ENCODE measurements around the gene FGF9. TPM values are rescaled to one million over a fixed set of nuclear protein-coding genes. Genes with fewer than 3 reads are reported as not detected.

FGF9 gene
- total RNA-seq, 1 experiment from 2014 or later, result 0.26 TPM

DNA sequence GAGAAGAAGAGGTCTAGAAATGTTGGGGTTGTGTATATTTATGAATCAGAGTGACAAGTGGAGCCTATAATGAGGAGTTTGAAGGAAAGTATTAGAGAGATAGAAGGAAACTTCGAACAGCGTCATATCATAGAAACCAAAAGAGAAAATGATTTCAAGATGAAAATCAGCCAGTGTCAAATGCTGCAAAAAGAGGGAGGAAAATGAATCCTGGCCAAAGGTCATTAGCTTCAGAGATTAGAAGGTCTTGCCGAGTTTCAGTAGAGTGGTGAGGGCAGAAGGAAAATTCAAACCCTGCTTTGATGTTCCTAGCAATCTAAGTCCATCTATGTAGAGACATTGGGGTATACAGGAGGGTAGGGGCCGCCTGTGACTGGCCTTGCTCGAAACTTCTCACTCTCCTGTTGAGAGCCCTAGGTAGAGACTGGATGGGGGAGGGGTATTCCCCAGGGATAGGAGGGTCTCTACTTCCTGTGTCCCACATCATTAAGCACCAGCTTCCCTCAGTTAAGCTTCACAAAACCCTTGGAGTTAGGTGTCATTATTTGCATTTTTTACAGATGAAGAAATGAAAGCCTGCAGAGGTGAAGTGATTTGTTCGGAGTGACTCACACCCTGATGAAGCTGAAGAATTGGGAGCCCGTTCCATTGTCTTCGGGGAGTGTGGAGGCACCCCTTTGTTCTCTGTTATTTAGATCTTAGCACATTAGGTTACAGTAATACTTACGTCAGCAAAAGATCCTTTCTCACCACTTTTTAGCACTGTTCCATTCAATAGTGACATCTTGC lies 62.8 kb downstream of the FGF9 start:
- Mint-ChIP-seq H3K9me3 (peaks cover 6% of the 10 kb centered on the region), H3K27me3 (ENCODE audit: low read depth) (0 out of 2 replicates have a peak, but pooled peaks cover 2% of the 10 kb centered on the region), H3K36me3 (peaks cover 4% of the 10 kb centered on the region; the same call in 1 of the 2 replicates), H3K27ac (no peak overlapping the region), H3K4me3 (no peak overlapping the region), H3K4me1 (peaks cover 17% of the 10 kb centered on the region)
- POLR2A ChIA-PET, result no interaction called here
- ATAC-seq (peak; percentile 68), DNase-seq (ENCODE audit: low spot score) (no peak)
- CTCF ChIA-PET, result no interaction called here
- TF ChIP-seq KAT7 (CRISPR knock-in tag; IDR thresholded peaks at IDR 0.05; ENCODE audit: borderline replicate concordance) (no peak), ZNF232 (CRISPR knock-in tag; IDR thresholded peaks at IDR 0.05) (no peak), ZNF671 (CRISPR knock-in tag; IDR thresholded peaks at IDR 0.05) (no peak)
- TF ChIP-seq, protein P1, sequence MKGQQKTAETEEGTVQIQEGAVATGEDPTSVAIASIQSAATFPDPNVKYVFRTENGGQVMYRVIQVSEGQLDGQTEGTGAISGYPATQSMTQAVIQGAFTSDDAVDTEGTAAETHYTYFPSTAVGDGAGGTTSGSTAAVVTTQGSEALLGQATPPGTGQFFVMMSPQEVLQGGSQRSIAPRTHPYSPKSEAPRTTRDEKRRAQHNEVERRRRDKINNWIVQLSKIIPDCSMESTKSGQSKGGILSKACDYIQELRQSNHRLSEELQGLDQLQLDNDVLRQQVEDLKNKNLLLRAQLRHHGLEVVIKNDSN (CRISPR knock-in tag; IDR thresholded peaks at IDR 0.05), result no peak
- TF ChIP-seq, protein P2, sequence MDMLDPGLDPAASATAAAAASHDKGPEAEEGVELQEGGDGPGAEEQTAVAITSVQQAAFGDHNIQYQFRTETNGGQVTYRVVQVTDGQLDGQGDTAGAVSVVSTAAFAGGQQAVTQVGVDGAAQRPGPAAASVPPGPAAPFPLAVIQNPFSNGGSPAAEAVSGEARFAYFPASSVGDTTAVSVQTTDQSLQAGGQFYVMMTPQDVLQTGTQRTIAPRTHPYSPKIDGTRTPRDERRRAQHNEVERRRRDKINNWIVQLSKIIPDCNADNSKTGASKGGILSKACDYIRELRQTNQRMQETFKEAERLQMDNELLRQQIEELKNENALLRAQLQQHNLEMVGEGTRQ (CRISPR knock-in tag; IDR thresholded peaks at IDR 0.05), result no peak

DNA sequence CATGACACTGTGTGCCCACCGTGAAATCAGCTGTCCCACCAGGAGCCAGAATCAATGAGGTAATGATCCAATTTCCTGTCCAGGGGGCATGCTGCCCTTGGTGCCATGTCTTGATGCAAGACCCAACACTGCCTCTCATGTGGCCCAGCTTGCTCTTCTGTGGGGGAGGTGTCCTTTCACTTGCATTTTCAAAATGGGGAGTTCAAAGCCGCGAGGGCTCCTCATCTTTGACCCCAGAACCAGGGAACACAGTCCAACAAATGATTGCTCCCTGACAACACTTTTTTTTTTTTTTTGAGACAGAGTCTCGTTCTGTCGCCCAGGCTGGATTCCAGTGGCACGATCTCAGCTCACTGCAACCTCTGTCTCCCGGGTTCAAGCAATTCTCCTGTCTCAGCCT lies 64.1 kb downstream of the FGF9 start:
- Mint-ChIP-seq H3K27ac (no peak overlapping the region), H3K9me3 (peaks cover 6% of the 10 kb centered on the region), H3K4me1 (peaks cover 17% of the 10 kb centered on the region), H3K4me3 (no peak overlapping the region), H3K36me3 (peaks cover 4% of the 10 kb centered on the region; the same call in 1 of the 2 replicates), H3K27me3 (ENCODE audit: low read depth) (0 out of 2 replicates have a peak, but pooled peaks cover 2% of the 10 kb centered on the region)
- ChIA-PET CTCF (interaction anchor here (1.0 to 2.0 kb wide), 2 partner anchors 58 to 97 kb away, joined by 4 to 5 read pairs; no protein-coding TSS in a partner anchor), POLR2A (no interaction called here)
- DNase-seq (ENCODE audit: low spot score) (no peak), ATAC-seq (no peak)
- TF ChIP-seq ZNF396 (CRISPR knock-in tag; IDR thresholded peaks at IDR 0.05; ENCODE audit: borderline replicate concordance) (no peak), PRRX2 (CRISPR knock-in tag; IDR thresholded peaks at IDR 0.05) (no peak), TEAD1 (CRISPR knock-in tag; IDR thresholded peaks at IDR 0.05) (no peak), HMGA2 (CRISPR knock-in tag; IDR thresholded peaks at IDR 0.05) (no peak), MXD4 (CRISPR knock-in tag; IDR thresholded peaks at IDR 0.05; ENCODE audit: borderline replicate concordance) (no peak), RORB (CRISPR knock-in tag; IDR thresholded peaks at IDR 0.05) (no peak), GABPB1 (CRISPR knock-in tag; IDR thresholded peaks at IDR 0.05) (no peak), SP1 (CRISPR knock-in tag; conservative IDR thresholded peaks at IDR 0.05) (no peak)
- TF ChIP-seq, protein P3, sequence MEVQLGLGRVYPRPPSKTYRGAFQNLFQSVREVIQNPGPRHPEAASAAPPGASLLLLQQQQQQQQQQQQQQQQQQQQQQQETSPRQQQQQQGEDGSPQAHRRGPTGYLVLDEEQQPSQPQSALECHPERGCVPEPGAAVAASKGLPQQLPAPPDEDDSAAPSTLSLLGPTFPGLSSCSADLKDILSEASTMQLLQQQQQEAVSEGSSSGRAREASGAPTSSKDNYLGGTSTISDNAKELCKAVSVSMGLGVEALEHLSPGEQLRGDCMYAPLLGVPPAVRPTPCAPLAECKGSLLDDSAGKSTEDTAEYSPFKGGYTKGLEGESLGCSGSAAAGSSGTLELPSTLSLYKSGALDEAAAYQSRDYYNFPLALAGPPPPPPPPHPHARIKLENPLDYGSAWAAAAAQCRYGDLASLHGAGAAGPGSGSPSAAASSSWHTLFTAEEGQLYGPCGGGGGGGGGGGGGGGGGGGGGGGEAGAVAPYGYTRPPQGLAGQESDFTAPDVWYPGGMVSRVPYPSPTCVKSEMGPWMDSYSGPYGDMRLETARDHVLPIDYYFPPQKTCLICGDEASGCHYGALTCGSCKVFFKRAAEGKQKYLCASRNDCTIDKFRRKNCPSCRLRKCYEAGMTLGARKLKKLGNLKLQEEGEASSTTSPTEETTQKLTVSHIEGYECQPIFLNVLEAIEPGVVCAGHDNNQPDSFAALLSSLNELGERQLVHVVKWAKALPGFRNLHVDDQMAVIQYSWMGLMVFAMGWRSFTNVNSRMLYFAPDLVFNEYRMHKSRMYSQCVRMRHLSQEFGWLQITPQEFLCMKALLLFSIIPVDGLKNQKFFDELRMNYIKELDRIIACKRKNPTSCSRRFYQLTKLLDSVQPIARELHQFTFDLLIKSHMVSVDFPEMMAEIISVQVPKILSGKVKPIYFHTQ (CRISPR knock-in tag; IDR thresholded peaks at IDR 0.05), result no peak

DNA sequence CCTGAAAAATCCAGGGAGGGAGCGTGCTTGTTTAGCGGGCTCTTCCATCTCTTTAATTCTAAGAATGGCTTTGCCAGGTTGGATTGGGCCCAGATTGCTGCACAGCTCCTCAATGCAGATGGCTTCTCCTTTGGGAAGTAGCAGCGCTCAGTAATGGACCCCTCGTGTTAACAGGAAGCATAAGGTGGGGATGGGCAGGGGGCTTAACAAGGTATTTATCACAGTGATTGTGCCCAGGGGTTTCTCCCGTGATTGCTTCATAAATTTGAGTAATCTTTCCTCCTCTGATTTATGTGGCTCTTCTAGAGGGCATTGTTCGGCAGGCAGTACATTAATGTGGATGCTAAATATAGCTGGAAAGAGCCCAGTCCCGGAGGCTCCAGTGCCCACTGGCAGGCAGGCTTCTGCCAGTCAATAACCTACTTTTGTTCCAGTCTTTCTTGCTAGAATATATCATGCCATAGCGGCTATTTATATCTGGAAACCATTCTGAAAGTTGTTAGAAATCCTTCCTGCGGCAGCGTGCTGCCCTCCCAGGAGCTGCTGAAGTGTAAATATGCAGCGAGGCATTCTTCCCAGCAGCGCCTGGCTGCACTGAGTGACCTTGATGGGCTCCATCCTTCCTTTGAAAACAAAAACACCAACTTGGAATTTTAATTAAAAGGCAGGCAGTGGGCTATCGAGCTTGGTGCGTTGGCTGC lies 65.0 kb downstream of the FGF9 start:
- ChIA-PET POLR2A (no interaction called here), CTCF (interaction anchor here (1.0 to 2.0 kb wide), 2 partner anchors 59 to 98 kb away, joined by 4 to 5 read pairs; no protein-coding TSS in a partner anchor)
- ATAC-seq (peak; percentile 55), DNase-seq (ENCODE audit: low spot score) (no peak)
- Mint-ChIP-seq H3K4me3 (no peak overlapping the region), H3K36me3 (peaks cover 4% of the 10 kb centered on the region; the same call in 1 of the 2 replicates), H3K4me1 (peaks cover 12% of the 10 kb centered on the region), H3K9me3 (peaks cover 6% of the 10 kb centered on the region), H3K27ac (no peak overlapping the region), H3K27me3 (ENCODE audit: low read depth) (no peaks in the 10 kb centered on the region)
- TF ChIP-seq NR1H2 (CRISPR knock-in tag; IDR thresholded peaks at IDR 0.05), result no peak
- no peak for TF ChIP-seq SP1 (CRISPR knock-in tag; conservative IDR thresholded peaks at IDR 0.05)
- TF ChIP-seq CBFB (CRISPR knock-in tag; IDR thresholded peaks at IDR 0.05; ENCODE audit: low read depth), result no peak
- TF ChIP-seq RORB (CRISPR knock-in tag; IDR thresholded peaks at IDR 0.05), result no peak
- TF ChIP-seq CREM (CRISPR knock-in tag; IDR thresholded peaks at IDR 0.05), result no peak
- TF ChIP-seq MYBL2 (CRISPR knock-in tag; IDR thresholded peaks at IDR 0.05), result no peak
- no peak for TF ChIP-seq ZNF138 (CRISPR knock-in tag; conservative IDR thresholded peaks at IDR 0.05)
- TF ChIP-seq, protein P4, sequence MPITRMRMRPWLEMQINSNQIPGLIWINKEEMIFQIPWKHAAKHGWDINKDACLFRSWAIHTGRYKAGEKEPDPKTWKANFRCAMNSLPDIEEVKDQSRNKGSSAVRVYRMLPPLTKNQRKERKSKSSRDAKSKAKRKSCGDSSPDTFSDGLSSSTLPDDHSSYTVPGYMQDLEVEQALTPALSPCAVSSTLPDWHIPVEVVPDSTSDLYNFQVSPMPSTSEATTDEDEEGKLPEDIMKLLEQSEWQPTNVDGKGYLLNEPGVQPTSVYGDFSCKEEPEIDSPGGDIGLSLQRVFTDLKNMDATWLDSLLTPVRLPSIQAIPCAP (CRISPR knock-in tag; IDR thresholded peaks at IDR 0.05), result no peak
- TF ChIP-seq, protein P5, sequence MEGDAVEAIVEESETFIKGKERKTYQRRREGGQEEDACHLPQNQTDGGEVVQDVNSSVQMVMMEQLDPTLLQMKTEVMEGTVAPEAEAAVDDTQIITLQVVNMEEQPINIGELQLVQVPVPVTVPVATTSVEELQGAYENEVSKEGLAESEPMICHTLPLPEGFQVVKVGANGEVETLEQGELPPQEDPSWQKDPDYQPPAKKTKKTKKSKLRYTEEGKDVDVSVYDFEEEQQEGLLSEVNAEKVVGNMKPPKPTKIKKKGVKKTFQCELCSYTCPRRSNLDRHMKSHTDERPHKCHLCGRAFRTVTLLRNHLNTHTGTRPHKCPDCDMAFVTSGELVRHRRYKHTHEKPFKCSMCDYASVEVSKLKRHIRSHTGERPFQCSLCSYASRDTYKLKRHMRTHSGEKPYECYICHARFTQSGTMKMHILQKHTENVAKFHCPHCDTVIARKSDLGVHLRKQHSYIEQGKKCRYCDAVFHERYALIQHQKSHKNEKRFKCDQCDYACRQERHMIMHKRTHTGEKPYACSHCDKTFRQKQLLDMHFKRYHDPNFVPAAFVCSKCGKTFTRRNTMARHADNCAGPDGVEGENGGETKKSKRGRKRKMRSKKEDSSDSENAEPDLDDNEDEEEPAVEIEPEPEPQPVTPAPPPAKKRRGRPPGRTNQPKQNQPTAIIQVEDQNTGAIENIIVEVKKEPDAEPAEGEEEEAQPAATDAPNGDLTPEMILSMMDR (IDR thresholded peaks at IDR 0.05), result no peak
- TF ChIP-seq SOX15 (CRISPR knock-in tag; IDR thresholded peaks at IDR 0.05), result no peak
- TF ChIP-seq, protein P6, sequence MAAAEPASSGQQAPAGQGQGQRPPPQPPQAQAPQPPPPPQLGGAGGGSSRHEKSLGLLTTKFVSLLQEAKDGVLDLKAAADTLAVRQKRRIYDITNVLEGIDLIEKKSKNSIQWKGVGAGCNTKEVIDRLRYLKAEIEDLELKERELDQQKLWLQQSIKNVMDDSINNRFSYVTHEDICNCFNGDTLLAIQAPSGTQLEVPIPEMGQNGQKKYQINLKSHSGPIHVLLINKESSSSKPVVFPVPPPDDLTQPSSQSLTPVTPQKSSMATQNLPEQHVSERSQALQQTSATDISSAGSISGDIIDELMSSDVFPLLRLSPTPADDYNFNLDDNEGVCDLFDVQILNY (CRISPR knock-in tag; IDR thresholded peaks at IDR 0.05), result no peak
